ENCODE measurements around the gene FEM1A. TPM values are rescaled to one million over a fixed set of nuclear protein-coding genes. Genes with fewer than 3 reads are reported as not detected.
"Not testable (repeated sequence)": the region's sequence is repeated elsewhere in the genome, so short reads cannot be mapped to it uniquely, and the experiment has no call there.

Gene FEM1A
- total RNA-seq, 8 experiments from 2014 or later, result 1.6 to 5.3 (median 2.9) TPM

GRCh38 chr19:4758659-4759058 lies 32.9 kb upstream of the FEM1A start:
- no peak for ATAC-seq (replicated peaks in 6 of 8)
- Histone ChIP-seq H3K27ac (no peak overlapping the region), H3K4me3 (no peak overlapping the region), H3K4me1 (replicated peaks in 1 of 2) (peaks cover 13 to 26% of the 10 kb centered on the region in 2 donors)
- in situ Hi-C loops (cut with MboI; ENCODE audit: low pct_unique_long_range_greater_than_20kb in 2 of 9, low sequenced_read_pairs in 9 of 9, unreplicated experiment in 9 of 9), result no loop called here
- WGBS, 10 experiments, result 0 to 100% (median 53%) methylated on average over 1 to 4 of the region's 5 CpGs; no CpG with 5 or more reads in 5 of the 10 experiments

GRCh38 chr19:4759388-4760284 lies 31.9 kb upstream of the FEM1A start:
- 0 to 20% (median 3%) methylated on average over 1 to 12 of the region's 53 CpGs; no CpG with 5 or more reads in 5 of the 10 experiments for WGBS, 10 experiments
- ATAC-seq (replicated peaks in 6 of 8), result peak; percentile 93 to 100 (median 96)
- Histone ChIP-seq H3K4me1 (replicated peaks in 1 of 2) (peaks cover 20 to 30% of the 10 kb centered on the region in 2 donors), H3K27ac (peak overlapping the region; percentile 10 to 36), H3K4me3 (peak overlapping the region; percentile 27 to 37 (median 30))
- in situ Hi-C loops (cut with MboI; ENCODE audit: low pct_unique_long_range_greater_than_20kb in 2 of 9, low sequenced_read_pairs in 9 of 9, unreplicated experiment in 9 of 9), result no loop called here

GRCh38 chr19:4760285-4760650 lies 31.3 kb upstream of the FEM1A start:
- no peak for ATAC-seq (replicated peaks in 6 of 8)
- H3K4me1 ChIP-seq (replicated peaks in 1 of 2), result peaks cover 20 to 31% of the 10 kb centered on the region in 2 donors
- H3K27ac ChIP-seq, result peak overlapping the region in 1 of 2 donors; percentile 36
- H3K4me3 ChIP-seq, result peak overlapping the region; percentile 14 to 37 (median 28)
- WGBS, 10 experiments, result 17 to 92% (median 53%) methylated on average over 2 to 6 of the region's 10 CpGs; no CpG with 5 or more reads in 4 of the 10 experiments
- in situ Hi-C loops (cut with MboI; ENCODE audit: low pct_unique_long_range_greater_than_20kb in 2 of 9, low sequenced_read_pairs in 9 of 9, unreplicated experiment in 9 of 9), result no loop called here

- in situ Hi-C loops (cut with MboI; ENCODE audit: low pct_unique_long_range_greater_than_20kb in 2 of 9, low sequenced_read_pairs in 9 of 9, unreplicated experiment in 9 of 9), result no loop called here
- ATAC-seq (replicated peaks in 6 of 8), result no peak
- H3K4me1 ChIP-seq (replicated peaks in 1 of 2), result peaks cover 20 to 31% of the 10 kb centered on the region in 2 donors
- 11 to 100% (median 91%) methylated on average over 1 to 5 of the region's 6 CpGs; no CpG with 5 or more reads in 2 of the 10 experiments for WGBS, 10 experiments
- H3K27ac ChIP-seq, result peak overlapping the region in 1 of 2 donors; percentile 84
- no peak overlapping the region for H3K4me3 ChIP-seq
Observed at GRCh38 chr19:4763021-4763420, 28.5 kb upstream of the FEM1A start.

- in situ Hi-C loops (cut with MboI; ENCODE audit: low pct_unique_long_range_greater_than_20kb in 2 of 9, low sequenced_read_pairs in 9 of 9, unreplicated experiment in 9 of 9), result no loop called here
- ATAC-seq (replicated peaks in 6 of 8), result no peak
- Histone ChIP-seq H3K4me1 (replicated peaks in 1 of 2) (peaks cover 19 to 32% of the 10 kb centered on the region in 2 donors), H3K4me3 (no peak overlapping the region), H3K27ac (peak overlapping the region; percentile 16 to 84)
- 10 to 90% (median 50%) methylated on average over 2 to 5 of the region's 5 CpGs; no CpG with 5 or more reads in 5 of the 10 experiments for WGBS, 10 experiments
Observed at GRCh38 chr19:4764393-4764660, 27.2 kb upstream of the FEM1A start.

- peak overlapping the region in 1 of 2 donors; percentile 6 for H3K27ac ChIP-seq
- 0 to 20% (median 5%) methylated on average over 1 to 15 of the region's 37 CpGs; no CpG with 5 or more reads in 1 of the 10 experiments for WGBS, 10 experiments
- H3K4me1 ChIP-seq (replicated peaks in 1 of 2), result peaks cover 30 to 31% of the 10 kb centered on the region in 2 donors
- in situ Hi-C loops (cut with MboI; ENCODE audit: low pct_unique_long_range_greater_than_20kb in 2 of 9, low sequenced_read_pairs in 9 of 9, unreplicated experiment in 9 of 9), result no loop called here
- H3K4me3 ChIP-seq, result peak overlapping the region; percentile 41 to 66 (median 49)
- peak; percentile 59 to 82 (median 76) for ATAC-seq (replicated peaks in 6 of 8)
Observed at GRCh38 chr19:4768934-4769777, 22.4 kb upstream of the FEM1A start.

- peaks cover 33 to 40% of the 10 kb centered on the region in 2 donors for H3K4me1 ChIP-seq (replicated peaks in 1 of 2)
- 0 to 40% (median 5%) methylated on average over 1 to 2 of the region's 2 CpGs; no CpG with 5 or more reads in 4 of the 10 experiments for WGBS, 10 experiments
- H3K27ac ChIP-seq, result peak overlapping the region in 1 of 2 donors; percentile 21
- ATAC-seq (replicated peaks in 6 of 8), result peak in 3 of 8 experiments; percentile 0 to 7 (median 1)
- in situ Hi-C loops (cut with MboI; ENCODE audit: low pct_unique_long_range_greater_than_20kb in 2 of 9, low sequenced_read_pairs in 9 of 9, unreplicated experiment in 9 of 9), result no loop called here
- H3K4me3 ChIP-seq, result no peak overlapping the region
Observed at GRCh38 chr19:4772566-4772965, 19.0 kb upstream of the FEM1A start.

- peak in 7 of 8 experiments; percentile 13 to 77 (median 48) for ATAC-seq (replicated peaks in 6 of 8)
- peaks cover 33 to 40% of the 10 kb centered on the region in 2 donors for H3K4me1 ChIP-seq (replicated peaks in 1 of 2)
- H3K4me3 ChIP-seq, result no peak overlapping the region
- H3K27ac ChIP-seq, result peak overlapping the region in 1 of 2 donors; percentile 25
- in situ Hi-C loops (cut with MboI; ENCODE audit: low pct_unique_long_range_greater_than_20kb in 2 of 9, low sequenced_read_pairs in 9 of 9, unreplicated experiment in 9 of 9), result no loop called here
- WGBS, 10 experiments, result 0 to 80% (median 40%) methylated on average over 1 to 6 of the region's 9 CpGs; no CpG with 5 or more reads in 4 of the 10 experiments
Observed at GRCh38 chr19:4773047-4773640, 18.4 kb upstream of the FEM1A start.

GRCh38 chr19:4774136-4774535 lies 17.4 kb upstream of the FEM1A start:
- 13 to 67% (median 49%) methylated on average over 1 to 3 of the region's 3 CpGs; no CpG with 5 or more reads in 4 of the 10 experiments for WGBS, 10 experiments
- ATAC-seq (replicated peaks in 6 of 8), result no peak
- in situ Hi-C loops (cut with MboI; ENCODE audit: low pct_unique_long_range_greater_than_20kb in 2 of 9, low sequenced_read_pairs in 9 of 9, unreplicated experiment in 9 of 9), result no loop called here
- H3K27ac ChIP-seq, result no peak overlapping the region
- no peak overlapping the region for H3K4me3 ChIP-seq
- H3K4me1 ChIP-seq (replicated peaks in 1 of 2), result peaks cover 29 to 37% of the 10 kb centered on the region in 2 donors

GRCh38 chr19:4775627-4776152 lies 15.8 kb upstream of the FEM1A start:
- no peak overlapping the region for H3K27ac ChIP-seq
- no peak for ATAC-seq (replicated peaks in 6 of 8)
- 14 to 80% (median 39%) methylated on average over 1 to 5 of the region's 5 CpGs; no CpG with 5 or more reads in 2 of the 10 experiments for WGBS, 10 experiments
- H3K4me1 ChIP-seq (replicated peaks in 1 of 2), result peaks cover 29 to 35% of the 10 kb centered on the region in 2 donors
- H3K4me3 ChIP-seq, result no peak overlapping the region
- in situ Hi-C loops (cut with MboI; ENCODE audit: low pct_unique_long_range_greater_than_20kb in 2 of 9, low sequenced_read_pairs in 9 of 9, unreplicated experiment in 9 of 9), result no loop called here

- no peak overlapping the region for H3K27ac ChIP-seq
- H3K4me1 ChIP-seq (replicated peaks in 1 of 2), result peaks cover 29 to 35% of the 10 kb centered on the region in 2 donors
- ATAC-seq (replicated peaks in 6 of 8), result peak in 5 of 8 experiments; percentile 16 to 49 (median 30)
- H3K4me3 ChIP-seq, result no peak overlapping the region
- 0 to 100% (median 39%) methylated on average over 1 to 7 of the region's 14 CpGs; no CpG with 5 or more reads in 1 of the 10 experiments for WGBS, 10 experiments
- in situ Hi-C loops (cut with MboI; ENCODE audit: low pct_unique_long_range_greater_than_20kb in 2 of 9, low sequenced_read_pairs in 9 of 9, unreplicated experiment in 9 of 9), result no loop called here
Observed at GRCh38 chr19:4776436-4777211, 14.9 kb upstream of the FEM1A start.

- in situ Hi-C loops (cut with MboI; ENCODE audit: low pct_unique_long_range_greater_than_20kb in 2 of 9, low sequenced_read_pairs in 9 of 9, unreplicated experiment in 9 of 9); ATAC-seq (replicated peaks in 6 of 8); H3K27ac ChIP-seq; H3K4me3 ChIP-seq: not testable (repeated sequence)
- peaks cover 14 to 21% of the 10 kb centered on the region in 2 donors for H3K4me1 ChIP-seq (replicated peaks in 1 of 2)
- WGBS, 10 experiments, result 46 to 88% (median 68%) methylated on average over 1 to 5 of the region's 5 CpGs; no CpG with 5 or more reads in 2 of the 10 experiments
Observed at GRCh38 chr19:4778124-4778523, 13.4 kb upstream of the FEM1A start.
